ENCODE results near the gene AGMAT. TPM values are rescaled to one million over a fixed set of nuclear protein-coding genes. Genes with fewer than 3 reads are reported as not detected.
A peak's percentile ranks its signal among the peaks of the same experiment; 100 is the strongest.

AGMAT gene
- total and polyA plus RNA-seq, 2 of the 13 experiments (the other 11 are each of a cell fraction or from before 2014, with no cell fraction given) = 59.1 to 174 TPM

DNA sequence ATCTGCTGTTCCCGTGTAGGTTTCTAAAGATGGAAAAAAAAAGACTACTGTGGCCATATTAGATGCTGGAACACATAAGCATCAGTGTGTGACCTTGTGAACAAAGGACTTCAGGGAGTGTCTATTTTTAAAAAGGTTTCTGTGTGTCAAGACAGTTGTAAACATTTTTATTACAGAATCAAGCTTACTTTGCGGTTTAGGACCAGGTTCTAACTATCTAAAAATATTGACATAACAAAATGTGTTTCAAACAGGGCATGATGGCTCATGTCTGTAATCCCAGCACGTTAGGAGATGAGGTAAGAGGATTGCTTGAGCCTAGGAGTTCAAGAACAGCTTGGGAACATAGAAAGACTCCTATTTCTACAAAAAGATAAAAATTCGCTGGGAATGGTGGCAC lies 25.3 kb upstream of the AGMAT start (continued):
- TF ChIP-seq USF2 (IDR thresholded peaks at IDR 0.05; ENCODE audit: low read depth, low read length) = no peak
- TF ChIP-seq USF2 (CRISPR knock-in tag; IDR thresholded peaks at IDR 0.05; ENCODE audit: borderline replicate concordance) = no peak
- TF ChIP-seq, protein P1, sequence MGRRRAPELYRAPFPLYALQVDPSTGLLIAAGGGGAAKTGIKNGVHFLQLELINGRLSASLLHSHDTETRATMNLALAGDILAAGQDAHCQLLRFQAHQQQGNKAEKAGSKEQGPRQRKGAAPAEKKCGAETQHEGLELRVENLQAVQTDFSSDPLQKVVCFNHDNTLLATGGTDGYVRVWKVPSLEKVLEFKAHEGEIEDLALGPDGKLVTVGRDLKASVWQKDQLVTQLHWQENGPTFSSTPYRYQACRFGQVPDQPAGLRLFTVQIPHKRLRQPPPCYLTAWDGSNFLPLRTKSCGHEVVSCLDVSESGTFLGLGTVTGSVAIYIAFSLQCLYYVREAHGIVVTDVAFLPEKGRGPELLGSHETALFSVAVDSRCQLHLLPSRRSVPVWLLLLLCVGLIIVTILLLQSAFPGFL (CRISPR knock-in tag; IDR thresholded peaks at IDR 0.05) = no peak
- no peak for TF ChIP-seq ATM (IDR thresholded peaks at IDR 0.05; ENCODE audit: borderline replicate concordance)
- TF ChIP-seq FOXO1 (CRISPR knock-in tag; IDR thresholded peaks at IDR 0.05) = peak; percentile 34; the same call in 1 of the 2 replicates
- peak in 1 of 2 experiments; percentile 47; a peak in 1 of 4 replicates for TF ChIP-seq KLF16 (CRISPR knock-in tag; IDR thresholded peaks at IDR 0.05)
- peak; percentile 89 for TF ChIP-seq HMG20A (CRISPR knock-in tag; IDR thresholded peaks at IDR 0.05; ENCODE audit: borderline replicate concordance)
- no peak for TF ChIP-seq ZNF121 (CRISPR knock-in tag; IDR thresholded peaks at IDR 0.05)
- no peak for TF ChIP-seq ZNF605 (CRISPR knock-in tag; IDR thresholded peaks at IDR 0.05)
- peak; percentile 76; the same call in 1 of the 2 replicates for TF ChIP-seq GATAD2A (CRISPR knock-in tag; IDR thresholded peaks at IDR 0.05)
- TF ChIP-seq EZH2 (conservative IDR thresholded peaks at IDR 0.05; ENCODE audit: low read depth, low read length) = no peak
- TF ChIP-seq FOSL2 (CRISPR knock-in tag; IDR thresholded peaks at IDR 0.05) = peak; percentile 58; the same call in 1 of the 2 replicates
- TF ChIP-seq SOX6 (IDR thresholded peaks at IDR 0.05) = no peak
- TF ChIP-seq SOX6 (CRISPR knock-in tag; IDR thresholded peaks at IDR 0.05) = peak; percentile 76
- peak; percentile 82 for TF ChIP-seq ZGPAT (CRISPR knock-in tag; IDR thresholded peaks at IDR 0.05)
- TF ChIP-seq U2AF1 (optimal IDR thresholded peaks at IDR 0.05; ENCODE audit: low read depth, low read length) = no peak
- peak; percentile 87 for TF ChIP-seq HHEX (CRISPR knock-in tag; IDR thresholded peaks at IDR 0.05)
- no peak for TF ChIP-seq DR1 (CRISPR knock-in tag; IDR thresholded peaks at IDR 0.05)
- peak; percentile 84 for TF ChIP-seq BCL6 (CRISPR knock-in tag; IDR thresholded peaks at IDR 0.05)
- TF ChIP-seq CBX2 (IDR thresholded peaks at IDR 0.05; ENCODE audit: low read depth, low read length) = no peak
- TF ChIP-seq CBX2 (CRISPR knock-in tag; IDR thresholded peaks at IDR 0.05; ENCODE audit: low read depth) = no peak
- 0 out of 2 replicates have a peak, but pooled peaks have one; percentile 46 for TF ChIP-seq IKZF5 (CRISPR knock-in tag; IDR thresholded peaks at IDR 0.05)
- TF ChIP-seq THAP8 (CRISPR knock-in tag; IDR thresholded peaks at IDR 0.05; ENCODE audit: borderline replicate concordance) = no peak
- TF ChIP-seq TEAD3 (CRISPR knock-in tag; optimal IDR thresholded peaks at IDR 0.05; ENCODE audit: borderline replicate concordance) = peak; percentile 15
- no peak for TF ChIP-seq KLF12 (CRISPR knock-in tag; IDR thresholded peaks at IDR 0.05; ENCODE audit: borderline replicate concordance)
- TF ChIP-seq TBX2 (CRISPR knock-in tag; IDR thresholded peaks at IDR 0.05; ENCODE audit: borderline replicate concordance) = no peak; the same call in 1 of the 2 replicates
- no peak for TF ChIP-seq ZNF431 (CRISPR knock-in tag; IDR thresholded peaks at IDR 0.05; ENCODE audit: borderline replicate concordance, low read depth)
- peak; percentile 58; the same call in 1 of the 2 replicates for TF ChIP-seq NCOA2 (CRISPR knock-in tag; IDR thresholded peaks at IDR 0.05)
